ENCODE measurements around the gene SPINK4.

Gene SPINK4

GRCh38 chr9:33239921-33240320 lies at the start of gene SPINK4:
SPINK4 (plus strand) TSS chr9:33240167; CDS start chr9:33240209, 42 bp downstream.
- in situ Hi-C loops (cut with MboI; ENCODE audit: low sequenced_read_pairs): no loop called here

- in situ Hi-C loops (cut with MboI; ENCODE audit: low sequenced_read_pairs): no loop called here
These were observed 47.3 kb upstream of the SPINK4 start for GRCh38 chr9:33192493-33193255.

- in situ Hi-C loops (cut with MboI; ENCODE audit: low sequenced_read_pairs): no loop called here
These were observed 46.1 kb upstream of the SPINK4 start for GRCh38 chr9:33193818-33194217.

- in situ Hi-C loops (cut with MboI; ENCODE audit: low sequenced_read_pairs): no loop called here
These were observed 43.2 kb upstream of the SPINK4 start for GRCh38 chr9:33196736-33197135.

DNA sequence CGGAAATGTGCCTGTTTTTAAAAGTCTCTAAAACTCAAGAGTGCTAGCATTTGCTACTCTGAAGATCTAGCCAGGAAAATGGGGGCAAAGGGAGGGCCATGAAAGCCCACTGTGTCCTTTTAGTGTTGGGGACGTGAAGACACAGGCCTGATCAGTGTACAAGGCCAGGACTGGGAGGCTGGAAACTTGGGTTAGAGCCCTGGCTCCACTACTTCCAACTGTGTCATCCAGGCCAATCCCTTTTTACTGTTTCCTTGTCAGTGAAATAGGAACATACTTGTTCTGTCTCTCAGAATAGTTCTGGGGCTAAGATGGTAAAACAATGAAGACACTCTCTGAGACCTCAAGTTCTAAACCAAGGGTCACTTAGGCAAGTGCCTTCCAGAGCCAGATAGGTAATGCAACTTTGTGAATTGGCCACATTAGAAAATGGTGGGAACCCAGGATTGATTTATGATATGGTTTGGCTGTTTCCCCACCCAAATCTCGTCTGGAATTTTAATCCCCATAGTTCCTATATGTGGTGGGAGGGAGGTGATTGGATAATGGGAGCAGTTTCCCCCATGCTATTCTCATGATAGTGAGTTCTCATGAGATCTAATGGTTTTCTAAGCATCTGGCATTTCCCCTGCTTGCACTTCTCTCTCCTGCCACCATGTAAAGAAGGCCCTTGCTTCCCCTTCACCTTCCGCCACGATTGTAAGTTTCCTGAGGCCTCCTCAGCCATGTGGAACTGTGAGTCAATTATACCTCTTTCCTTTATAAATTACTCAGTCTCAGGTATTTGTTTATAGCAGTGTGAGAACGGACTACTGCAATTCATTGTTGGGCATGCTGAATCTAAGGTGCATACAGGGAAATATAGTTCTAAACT lies 42.5 kb upstream of the SPINK4 start:
- in situ Hi-C loops (cut with MboI; ENCODE audit: low sequenced_read_pairs): no loop called here

DNA sequence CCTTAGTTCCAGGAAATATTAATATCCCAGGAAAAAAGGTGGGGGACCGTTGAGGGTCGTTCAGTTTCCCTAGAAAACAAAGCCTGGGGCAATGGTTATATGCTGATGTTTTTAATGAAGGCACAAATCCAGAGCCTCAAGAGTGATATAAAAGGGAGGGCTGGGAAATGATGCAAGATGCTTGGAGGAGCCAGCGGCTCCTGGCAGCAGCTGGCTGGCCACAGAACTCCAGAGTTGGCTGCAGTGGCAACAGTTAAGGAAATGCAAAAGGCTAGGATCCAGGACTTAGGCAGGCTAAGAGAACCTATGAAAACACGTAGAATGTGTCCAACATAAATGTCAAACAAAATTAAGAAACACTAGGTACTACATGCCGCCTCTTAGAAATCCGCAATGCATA lies 41.8 kb upstream of the SPINK4 start:
- in situ Hi-C loops (cut with MboI; ENCODE audit: low sequenced_read_pairs): no loop called here

DNA sequence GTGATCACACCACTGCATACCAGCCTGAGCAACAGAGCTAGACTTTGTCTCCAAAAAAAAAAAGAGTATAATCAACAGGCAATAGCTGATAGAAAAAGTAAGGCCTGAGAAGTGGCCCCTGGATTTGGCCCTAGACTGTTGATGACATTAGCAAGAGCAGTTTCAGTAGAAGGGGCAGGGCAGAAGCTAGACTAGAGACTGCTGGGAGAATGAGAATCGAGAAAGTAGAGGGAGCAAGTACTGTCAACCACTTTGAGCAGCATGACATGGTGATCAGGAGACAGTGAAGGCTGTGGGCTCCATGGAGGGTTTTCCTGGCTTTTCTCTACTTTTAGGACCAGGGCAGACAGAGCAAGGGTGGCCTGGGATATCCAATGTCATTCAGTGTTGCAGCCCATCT lies 37.9 kb upstream of the SPINK4 start:
- in situ Hi-C loops (cut with MboI; ENCODE audit: low sequenced_read_pairs): no loop called here

- in situ Hi-C loops (cut with MboI; ENCODE audit: low sequenced_read_pairs): no loop called here
These were observed 37.3 kb upstream of the SPINK4 start for GRCh38 chr9:33202552-33203201.

GRCh38 chr9:33209394-33209793 lies 30.6 kb upstream of the SPINK4 start:
- in situ Hi-C loops (cut with MboI; ENCODE audit: low sequenced_read_pairs): no loop called here

GRCh38 chr9:33210006-33210715 lies 29.8 kb upstream of the SPINK4 start:
- in situ Hi-C loops (cut with MboI; ENCODE audit: low sequenced_read_pairs): no loop called here

- in situ Hi-C loops (cut with MboI; ENCODE audit: low sequenced_read_pairs): no loop called here
These were observed 28.1 kb upstream of the SPINK4 start for GRCh38 chr9:33211695-33212393.

DNA sequence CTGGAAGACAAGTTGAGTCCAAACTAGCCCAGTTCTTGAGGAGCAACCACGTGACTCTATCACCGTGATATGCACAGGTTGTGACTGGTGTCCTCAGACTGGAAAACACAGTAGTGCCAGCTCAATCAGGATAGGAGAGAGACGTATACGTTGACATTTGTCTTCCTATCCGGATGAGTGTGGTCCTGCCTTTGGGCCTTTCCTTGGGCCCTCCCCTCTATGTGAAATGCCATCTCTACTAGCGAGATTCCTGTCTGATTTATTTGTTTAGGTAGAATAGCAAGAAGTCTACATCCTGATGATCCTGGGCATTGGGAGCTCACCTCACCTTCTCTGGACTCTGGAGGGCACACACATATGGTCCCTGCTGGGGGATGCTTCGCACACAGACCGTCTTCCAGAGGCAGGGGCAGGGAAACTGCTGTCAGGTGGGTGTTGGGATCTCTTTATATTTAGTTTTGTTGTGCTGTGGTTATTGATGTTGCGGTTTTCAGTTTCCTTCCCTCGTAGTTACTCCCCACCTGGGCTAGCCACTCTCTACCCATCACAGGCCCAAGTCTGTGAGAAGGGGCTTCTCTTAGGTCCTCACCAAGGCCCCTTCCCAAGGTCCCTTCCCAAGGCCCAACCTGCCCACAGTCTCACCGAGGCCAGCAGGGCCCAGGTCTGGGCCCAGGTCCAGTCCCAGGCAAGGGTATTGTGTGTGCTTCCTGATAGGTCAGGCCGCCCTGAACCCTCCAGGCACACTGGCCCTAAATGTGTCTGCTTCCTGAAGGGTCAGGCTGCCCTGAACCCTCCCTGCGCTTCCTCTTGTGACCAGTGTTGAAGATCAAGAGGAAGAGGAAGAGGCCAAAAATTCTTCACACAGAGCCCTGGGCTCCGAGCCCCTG lies 19.0 kb upstream of the SPINK4 start:
- in situ Hi-C loops (cut with MboI; ENCODE audit: low sequenced_read_pairs): no loop called here

DNA sequence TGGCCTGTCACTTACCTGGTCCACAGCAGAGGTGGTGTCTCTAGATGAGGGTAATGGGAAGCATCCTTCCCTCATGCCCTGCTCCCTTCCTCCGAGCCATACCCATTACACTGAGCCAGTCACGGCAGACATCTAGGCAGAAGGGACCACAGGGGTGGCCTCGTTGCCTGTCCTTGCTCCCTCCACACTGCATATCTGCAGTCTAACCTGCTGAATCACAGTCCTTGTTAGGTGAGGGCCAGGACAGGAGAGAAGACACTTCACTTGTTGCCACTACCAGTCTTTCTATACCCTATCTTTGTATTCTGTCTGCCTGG lies 18.4 kb upstream of the SPINK4 start:
- in situ Hi-C loops (cut with MboI; ENCODE audit: low sequenced_read_pairs): no loop called here

GRCh38 chr9:33222031-33222430 lies 17.9 kb upstream of the SPINK4 start:
- in situ Hi-C loops (cut with MboI; ENCODE audit: low sequenced_read_pairs): no loop called here

GRCh38 chr9:33223696-33224095 lies 16.3 kb upstream of the SPINK4 start:
- in situ Hi-C loops (cut with MboI; ENCODE audit: low sequenced_read_pairs): no loop called here

- in situ Hi-C loops (cut with MboI; ENCODE audit: low sequenced_read_pairs): loop anchor here (5.0 kb wide), 1 partner anchor 143 kb away; no protein-coding TSS in a partner anchor
These were observed 14.4 kb upstream of the SPINK4 start for GRCh38 chr9:33225319-33226147.

GRCh38 chr9:33227008-33227398 lies 13.0 kb upstream of the SPINK4 start:
- in situ Hi-C loops (cut with MboI; ENCODE audit: low sequenced_read_pairs): loop anchor here (5.0 kb wide), 1 partner anchor 145 kb away; no protein-coding TSS in a partner anchor

DNA sequence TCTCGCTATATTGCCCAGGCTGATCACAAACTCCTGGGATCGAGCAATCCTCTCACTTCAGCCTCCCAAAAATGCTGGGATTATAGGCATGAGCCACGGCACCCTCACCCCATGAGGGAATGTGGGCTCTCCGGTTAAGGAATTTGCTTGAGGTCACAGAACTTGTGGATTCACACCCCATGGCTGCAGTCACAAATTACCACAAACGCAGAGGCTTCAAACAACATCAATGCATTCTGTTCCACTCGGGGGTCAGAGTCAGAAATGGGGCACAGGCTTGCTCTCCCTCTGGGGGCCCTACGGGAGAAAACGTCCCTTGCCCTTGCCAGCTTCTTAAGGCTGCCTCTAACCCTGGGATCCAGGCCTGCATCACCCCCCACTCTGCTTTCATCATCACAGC lies 12.2 kb upstream of the SPINK4 start:
- in situ Hi-C loops (cut with MboI; ENCODE audit: low sequenced_read_pairs): loop anchor here (5.0 kb wide), 1 partner anchor 145 kb away; no protein-coding TSS in a partner anchor
